GM12801 (cell line): ENCODE results near the gene CCDC27.

Source experiments
- CTCF ChIP-seq: IDR thresholded peaks from one replicate; pipeline ENCODE4 v1.5.1; 2011; ENCODE audit warnings: control low read depth; ENCODE audit not compliant: insufficient read length; ENCODE audit errors: extremely low read depth

The CCDC27 gene

GRCh38 chr1:3707298-3707938 is 44.8 kb upstream of the CCDC27 start:
- TF ChIP-seq CTCF: no peak

GRCh38 chr1:3707939-3708328 is 44.3 kb upstream of the CCDC27 start:
- no peak for TF ChIP-seq CTCF

GRCh38 chr1:3708791-3709190 is 43.5 kb upstream of the CCDC27 start:
- no peak for TF ChIP-seq CTCF

GRCh38 chr1:3710251-3710650 is 42.0 kb upstream of the CCDC27 start:
- no peak for TF ChIP-seq CTCF

- no peak for TF ChIP-seq CTCF
Measured at GRCh38 chr1:3711381-3711779, 40.9 kb upstream of the CCDC27 start.

- TF ChIP-seq CTCF: no peak
Measured at GRCh38 chr1:3711780-3712451, 40.3 kb upstream of the CCDC27 start.

- TF ChIP-seq CTCF: no peak
Measured at GRCh38 chr1:3712573-3713535, 39.4 kb upstream of the CCDC27 start.
